Dermis microvascular lymphatic vessel endothelial cell (primary cell): Measurements from ENCODE around the gene CA10. TPM values are rescaled to one million over a fixed set of nuclear protein-coding genes. Genes with fewer than 3 reads are reported as not detected.
A peak's percentile ranks its signal among the peaks of the same experiment; 100 is the strongest.

Source experiments
- DNase-seq, 2 donors: peaks; one replicate each; pipeline versions ENCODE4 v3.0.0 to v3.0.0-alpha.2; 2010; ENCODE audit warnings: low read depth in 2 of 2
- total RNA-seq: library from RNA; depleted of rRNA; stranded (reverse); fragments of >200 nt; gene quantifications from 2 replicates; pipeline ENCODE4 v1.2.1, GENCODE V29; 2014

Gene CA10
- total RNA-seq, 1 donor from 2014 or later: not detected

DNA sequence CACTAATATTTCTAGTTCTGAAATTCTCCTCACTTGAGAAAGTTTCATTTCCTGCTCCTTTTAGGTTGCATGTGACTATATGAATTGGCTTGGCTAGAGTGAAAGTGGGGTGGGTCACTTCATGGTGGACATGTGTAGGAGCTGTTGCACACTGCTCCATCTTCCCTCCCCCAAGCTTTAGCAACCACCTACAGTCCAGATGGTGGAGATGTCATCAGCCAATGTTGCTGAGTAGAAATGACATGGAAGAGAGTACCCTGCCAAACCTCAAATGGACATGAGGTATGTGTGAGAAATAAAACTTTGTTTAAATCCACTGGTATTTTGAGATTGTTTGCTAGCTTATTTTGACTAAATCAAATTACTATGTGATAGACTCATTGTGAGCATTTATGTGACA, 281.5 kb downstream of the CA10 start:
- DNase-seq: no peak

DNA sequence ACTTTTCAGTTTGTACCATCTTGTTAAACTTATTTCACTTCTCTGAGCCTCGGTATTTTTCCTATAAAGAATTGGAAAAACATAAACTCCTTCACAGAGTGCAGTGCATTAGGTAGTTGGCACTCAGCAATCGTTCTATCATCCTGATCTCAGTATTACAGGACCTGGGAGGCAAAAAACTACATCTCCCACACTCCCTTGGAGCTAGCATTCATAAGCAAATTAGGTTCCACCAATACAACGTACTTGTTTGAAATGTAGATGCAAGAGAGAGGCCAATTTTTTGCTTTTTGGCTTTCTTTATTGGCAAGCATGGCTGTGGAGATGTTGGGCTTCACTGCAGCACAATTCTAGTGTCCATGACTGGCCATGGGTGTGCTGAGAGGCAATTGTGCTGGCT, 285.2 kb downstream of the CA10 start:
- no peak for DNase-seq

GRCh38 chr17:51869387-51869786, 289.1 kb downstream of the CA10 start:
- DNase-seq: peak; percentile 4 to 6

GRCh38 chr17:51860954-51861561, 297.5 kb downstream of the CA10 start:
- DNase-seq: no peak

DNA sequence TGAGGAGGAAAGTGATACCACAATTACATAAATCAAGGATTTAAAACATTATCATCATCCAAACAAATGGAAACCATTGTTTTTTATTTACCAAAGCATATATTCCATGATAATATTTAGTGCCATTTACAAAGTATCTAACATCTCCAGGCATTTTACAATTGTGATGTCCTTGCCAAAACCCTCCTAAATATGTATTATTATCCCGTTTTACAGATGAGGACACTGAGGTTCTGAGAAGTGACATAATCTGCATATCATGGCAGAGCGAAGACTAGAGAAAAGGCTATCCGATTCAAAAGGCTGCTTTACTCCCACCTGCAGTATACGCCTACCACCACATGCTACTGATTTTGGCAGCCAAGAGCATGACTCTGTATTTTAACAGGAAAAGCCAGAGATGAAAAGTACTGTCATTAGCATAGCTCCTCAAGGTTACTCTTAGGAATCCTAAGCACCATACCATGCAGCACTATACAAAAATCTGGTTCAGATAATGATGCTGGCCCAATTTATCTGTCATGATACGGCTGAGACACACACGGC, 301.4 kb downstream of the CA10 start:
- DNase-seq: no peak

DNA sequence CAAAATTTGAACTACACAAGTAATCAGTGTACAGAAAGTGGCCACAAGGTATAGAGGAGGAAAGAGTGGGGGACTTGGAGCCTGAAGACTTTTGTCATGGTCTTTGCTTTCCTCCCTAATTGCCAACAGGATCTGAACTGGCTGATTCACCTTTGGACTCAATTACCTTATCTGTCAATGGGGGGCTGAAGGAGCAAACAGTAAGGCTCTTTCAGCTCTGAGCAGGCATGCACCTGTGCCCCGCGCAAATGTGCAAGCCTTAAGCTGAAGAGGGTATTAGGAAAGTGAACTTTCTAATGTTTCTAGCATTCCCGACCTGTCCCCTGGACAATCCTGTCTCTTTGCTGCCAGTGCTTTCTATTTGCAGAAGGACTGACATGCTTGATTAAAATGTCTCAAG, 302.7 kb downstream of the CA10 start:
- DNase-seq: no peak

- no peak for DNase-seq
Observed at GRCh38 chr17:51853857-51854256, 304.7 kb downstream of the CA10 start.

DNA sequence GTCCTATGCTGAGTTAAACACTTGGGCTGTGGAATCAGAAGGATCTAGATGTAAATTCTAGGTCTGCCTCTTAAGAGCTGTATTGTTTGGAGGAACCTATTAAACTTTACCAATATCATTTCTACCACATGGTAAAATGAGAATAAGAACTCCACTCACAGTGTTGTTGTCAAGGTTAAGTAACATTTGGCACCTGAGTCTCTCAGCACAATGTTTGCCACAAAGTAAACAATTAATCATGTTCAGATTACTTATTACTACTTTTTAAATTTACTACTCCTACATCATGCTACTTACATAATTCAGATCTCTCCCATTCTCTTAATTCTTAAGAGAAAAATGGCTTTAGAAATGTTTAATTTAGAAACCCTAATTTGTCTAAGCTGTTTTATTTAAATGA, 305.9 kb downstream of the CA10 start:
- DNase-seq: no peak

DNA sequence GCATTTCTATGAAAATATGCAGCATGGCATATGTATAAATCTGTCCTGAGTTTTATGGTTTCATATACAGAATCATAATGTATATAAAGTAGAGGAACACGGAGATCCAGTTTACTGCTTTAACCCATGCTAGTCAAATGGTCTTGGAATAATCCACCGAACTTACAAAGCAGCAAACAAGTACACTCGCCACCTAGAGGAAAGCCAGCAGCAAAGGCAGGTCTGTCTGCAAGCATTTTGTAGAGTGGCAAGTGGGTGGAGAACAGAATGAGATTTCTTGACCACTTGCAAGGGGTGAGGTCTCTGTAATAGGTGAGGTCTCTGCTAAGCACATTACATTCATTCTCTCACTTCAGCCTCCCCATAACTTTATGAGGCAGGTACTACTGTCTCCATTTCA, 308.3 kb downstream of the CA10 start:
- no peak for DNase-seq

- DNase-seq: no peak
Observed at GRCh38 chr17:51848451-51848850, 310.1 kb downstream of the CA10 start.

- DNase-seq: no peak
Observed at GRCh38 chr17:51846566-51846965, 311.9 kb downstream of the CA10 start.

DNA sequence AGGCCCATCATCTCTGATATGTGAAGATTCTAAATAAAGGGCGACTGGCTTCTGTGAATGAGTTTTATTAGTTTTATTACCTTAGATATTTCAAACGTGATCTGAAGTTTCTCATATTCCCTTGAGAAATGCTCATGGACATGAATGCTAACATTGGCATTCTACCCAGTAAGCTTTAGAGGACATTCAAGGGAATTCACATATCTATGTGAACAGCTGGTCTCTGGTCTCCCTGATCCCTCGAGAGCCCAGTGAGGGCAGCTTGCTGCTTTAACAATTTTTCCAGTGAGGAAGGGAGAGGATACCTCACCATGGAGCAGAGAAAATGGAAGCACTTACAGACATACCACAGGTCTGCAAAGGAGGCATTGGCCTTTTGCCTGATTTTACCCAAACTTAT, 312.7 kb downstream of the CA10 start:
- no peak for DNase-seq

DNA sequence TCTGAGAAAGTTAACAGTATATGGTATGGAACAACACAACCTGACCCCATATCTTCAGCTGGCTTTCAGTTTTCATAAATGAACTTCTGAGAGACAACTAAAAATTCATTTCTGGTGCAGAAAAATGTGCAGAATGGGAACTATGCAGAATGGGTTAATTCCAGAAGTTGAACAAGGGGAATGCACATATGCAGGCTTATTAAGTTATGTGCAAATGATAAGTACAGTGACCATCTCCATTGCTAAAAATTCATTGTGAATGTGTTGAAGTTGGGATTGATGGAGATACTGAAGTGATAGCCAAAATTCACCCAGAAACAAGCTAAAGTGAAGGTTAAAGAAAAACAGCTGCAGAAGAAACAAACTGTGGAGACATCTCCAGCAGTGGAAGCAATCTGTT, 315.8 kb downstream of the CA10 start:
- DNase-seq: no peak

- DNase-seq: no peak
Observed at GRCh38 chr17:51841669-51842068, 316.8 kb downstream of the CA10 start.

DNA sequence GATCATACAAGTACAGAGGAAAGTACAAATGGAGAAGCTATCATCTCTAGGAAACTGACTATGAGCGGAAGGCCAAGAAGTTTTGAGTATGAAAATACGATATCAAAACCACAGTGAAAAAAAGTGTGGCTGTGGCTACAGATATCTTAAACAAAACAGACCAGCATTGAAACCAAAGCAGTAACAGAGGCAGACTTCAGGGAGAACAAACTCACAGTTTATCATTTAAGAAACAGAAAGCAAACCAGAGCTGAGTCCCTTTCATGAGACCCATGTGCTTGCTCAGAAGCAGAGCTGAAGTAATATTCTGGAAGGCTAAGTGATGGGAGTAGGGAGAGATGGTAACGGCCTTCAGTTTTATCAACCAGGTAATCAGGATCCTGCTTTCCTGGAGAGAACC, 317.8 kb downstream of the CA10 start:
- DNase-seq: no peak

DNA sequence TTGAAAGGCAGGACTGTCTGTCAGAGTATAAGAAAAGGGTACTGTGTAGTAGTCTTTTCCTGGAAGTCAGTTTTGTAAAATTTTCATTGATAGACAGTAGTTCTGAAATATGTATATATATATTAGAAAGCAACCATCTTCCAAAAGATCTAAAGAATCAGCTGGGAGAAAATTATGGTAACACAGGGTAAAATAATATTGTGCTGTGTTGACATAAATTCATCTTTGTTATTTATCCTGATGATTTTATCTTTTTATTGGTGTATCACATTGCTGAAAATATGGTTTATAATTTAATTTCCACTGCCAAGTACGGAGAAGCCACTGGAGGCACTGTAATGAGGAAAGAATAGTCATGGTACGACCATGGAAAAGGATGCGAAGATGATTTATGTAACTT, 324.9 kb downstream of the CA10 start:
- DNase-seq: no peak

GRCh38 chr17:51833045-51833444, 325.5 kb downstream of the CA10 start:
- DNase-seq: no peak

DNA sequence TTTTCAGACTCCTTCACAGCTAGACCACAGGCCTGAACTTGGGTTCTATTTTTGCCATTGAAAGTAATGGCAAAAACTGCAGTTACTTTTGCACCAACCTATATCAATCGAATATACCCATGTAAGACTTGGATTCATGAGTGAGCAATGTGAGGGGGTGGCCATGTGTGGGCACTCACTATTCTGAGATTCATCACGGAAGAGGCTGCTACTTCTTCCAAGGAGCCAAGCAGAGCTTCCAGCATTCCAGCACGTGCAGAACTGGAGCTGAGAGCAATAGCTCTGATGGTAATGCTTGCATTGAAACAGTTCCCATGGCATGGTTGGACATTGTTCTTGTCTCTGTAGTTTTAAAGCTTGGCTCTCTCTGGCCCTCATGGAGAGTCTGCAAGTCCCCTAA, 327.6 kb downstream of the CA10 start:
- no peak for DNase-seq

GRCh38 chr17:51830451-51830850, 328.1 kb downstream of the CA10 start:
- no peak for DNase-seq

DNA sequence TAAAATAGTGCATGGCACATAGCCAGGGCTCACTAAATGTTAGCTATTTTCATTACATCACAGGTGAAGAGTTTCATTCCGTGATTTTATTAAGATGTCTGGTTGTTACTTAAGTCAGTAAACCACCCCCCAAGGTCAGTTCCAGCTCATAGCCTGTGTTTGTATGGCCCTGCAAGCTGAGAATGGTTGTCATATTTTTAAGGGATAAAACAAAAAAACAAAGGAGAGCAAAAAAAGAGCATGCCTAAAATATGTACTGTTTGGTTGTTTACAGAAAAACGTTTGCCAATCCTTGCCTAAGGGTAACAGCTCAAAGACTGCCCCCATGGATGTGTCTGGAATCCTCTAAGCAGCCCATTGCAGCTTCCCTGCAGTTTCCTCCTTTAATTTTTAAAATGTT, 329.6 kb downstream of the CA10 start:
- DNase-seq: no peak

DNA sequence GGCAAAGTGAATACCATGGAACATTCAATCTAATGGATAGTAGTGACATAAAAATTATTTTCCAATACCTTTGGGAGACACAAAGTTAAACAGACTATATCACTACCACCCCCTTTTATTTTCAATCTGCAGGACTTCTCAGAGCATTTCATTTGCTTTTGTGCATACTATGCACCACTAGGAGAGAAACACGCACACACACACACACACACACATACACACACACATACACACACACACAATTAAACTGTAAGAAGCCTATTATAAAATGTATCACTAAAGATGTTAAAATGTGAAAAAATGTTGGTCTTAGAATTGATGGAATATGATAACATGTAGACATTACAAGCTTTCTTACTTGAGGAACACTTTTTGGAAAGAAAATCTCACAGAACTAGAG, 331.4 kb downstream of the CA10 start:
- DNase-seq: no peak

- no peak for DNase-seq
Observed at GRCh38 chr17:51820766-51821165, 337.7 kb downstream of the CA10 start.

DNA sequence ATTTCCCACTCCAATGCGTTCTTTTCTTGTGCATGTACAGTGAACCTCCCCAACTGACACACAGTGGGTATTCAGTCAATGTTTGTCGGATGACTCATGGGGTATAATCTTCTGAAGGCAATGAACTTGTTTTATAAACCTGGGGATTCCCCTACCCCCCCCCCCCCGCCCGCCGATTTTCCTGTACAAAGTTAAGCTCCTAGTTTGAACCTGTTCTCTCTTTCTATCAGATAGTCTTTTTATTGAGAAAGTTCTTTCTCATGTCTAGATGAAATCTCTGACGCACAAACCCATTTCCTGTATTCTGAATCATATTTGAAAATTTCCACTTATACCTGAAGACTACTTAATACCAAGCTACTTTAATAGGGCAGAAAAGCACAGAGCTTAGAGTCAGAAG, 338.3 kb downstream of the CA10 start:
- no peak for DNase-seq
